ENCODE results near the gene AGAP1. TPM values are rescaled to one million over a fixed set of nuclear protein-coding genes. Genes with fewer than 3 reads are reported as not detected.

AGAP1 gene
- total and polyA plus RNA-seq, 2 donors, result 1.7 to 3.0 TPM

DNA sequence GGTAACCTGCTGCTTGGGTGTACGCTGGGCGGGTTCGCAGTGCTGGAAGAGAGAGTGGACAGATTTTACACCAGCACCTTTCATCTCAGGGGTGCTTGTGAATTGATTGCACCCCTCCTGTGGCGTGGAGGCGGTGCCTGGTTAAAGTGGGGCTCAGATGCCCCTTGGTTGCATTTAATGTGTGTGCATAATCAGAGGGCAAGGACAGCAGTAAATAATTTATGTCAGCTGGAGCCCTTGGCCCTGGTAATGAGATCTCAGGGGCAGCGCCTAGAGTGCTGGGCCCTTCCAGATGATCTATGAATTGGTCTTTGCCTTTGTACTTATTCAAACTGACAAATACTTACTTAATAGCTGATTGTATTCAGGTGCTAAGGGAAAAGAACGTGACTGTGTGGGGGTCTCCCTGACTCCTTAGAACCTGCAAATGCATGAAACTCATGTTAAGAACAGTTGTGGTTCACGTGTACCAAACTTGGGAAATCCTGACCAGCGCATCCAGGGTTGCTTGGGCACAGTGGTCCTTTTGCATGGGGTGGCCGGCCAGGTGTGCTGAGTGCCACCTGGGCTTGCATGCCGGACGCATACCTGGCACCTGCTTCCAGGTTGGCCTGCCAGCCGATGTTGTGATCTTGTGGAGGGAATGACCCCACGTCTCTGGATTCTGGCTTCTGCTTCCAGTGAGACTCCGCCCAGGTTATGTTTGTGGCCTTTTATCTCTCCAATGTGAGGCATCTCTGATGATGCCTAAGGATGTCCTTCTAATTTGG, 118.5 kb downstream of the AGAP1 start:
- no peaks in the 10 kb centered on the region for H3K27me3 ChIP-seq (ENCODE audit: control insufficient read depth in 2 of 2, insufficient read depth in 1 of 2, low read length in 1 of 2)
- DNase-seq (ENCODE audit: low read depth in 6 of 9, low spot score in 9 of 9), result no peak
- no peak overlapping the region for H3K4me3 ChIP-seq (ENCODE audit: low read length in 2 of 2)
- no peaks in the 10 kb centered on the region for H3K4me1 ChIP-seq (ENCODE audit: control insufficient read depth in 2 of 2, insufficient read depth in 2 of 2, low read length in 2 of 2)
- no peaks in the 10 kb centered on the region for H3K36me3 ChIP-seq (ENCODE audit: control insufficient read depth in 2 of 2, insufficient read depth in 2 of 2, low read length in 1 of 2)
- no peak overlapping the region for H3K27ac ChIP-seq (ENCODE audit: low read depth in 1 of 2, low read length in 1 of 2)
- no peaks in the 10 kb centered on the region for H3K9me3 ChIP-seq (ENCODE audit: control insufficient read depth in 2 of 2, insufficient read depth in 1 of 2, low read length in 1 of 2)
- 96% methylated on average over 15 of the region's 15 CpGs for WGBS

DNA sequence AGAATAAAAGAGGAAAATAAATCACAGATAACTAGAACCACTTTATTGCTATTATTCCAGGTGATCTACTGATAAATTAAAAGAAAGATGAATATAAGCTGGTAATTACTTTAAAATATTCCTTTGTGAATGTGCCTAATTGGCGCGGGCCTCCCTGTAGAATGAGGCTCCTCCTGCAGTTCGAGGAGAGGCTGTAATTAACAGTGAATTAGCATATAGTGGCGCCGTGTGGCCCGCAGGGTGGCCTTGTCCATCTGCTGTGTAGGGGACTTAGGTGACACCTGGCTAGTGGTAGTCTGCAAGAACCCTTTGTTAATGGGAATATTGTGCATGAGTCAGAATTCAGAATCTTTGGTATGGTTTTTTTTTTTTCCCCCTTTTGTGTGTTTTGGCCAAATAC, 119.8 kb downstream of the AGAP1 start:
- Histone ChIP-seq H3K36me3 (ENCODE audit: control insufficient read depth in 2 of 2, insufficient read depth in 2 of 2, low read length in 1 of 2) (no peaks in the 10 kb centered on the region), H3K4me3 (ENCODE audit: low read length in 2 of 2) (no peak overlapping the region), H3K4me1 (ENCODE audit: control insufficient read depth in 2 of 2, insufficient read depth in 2 of 2, low read length in 2 of 2) (no peaks in the 10 kb centered on the region), H3K27me3 (ENCODE audit: control insufficient read depth in 2 of 2, insufficient read depth in 1 of 2, low read length in 1 of 2) (no peaks in the 10 kb centered on the region), H3K27ac (ENCODE audit: low read depth in 1 of 2, low read length in 1 of 2) (no peak overlapping the region), H3K9me3 (ENCODE audit: control insufficient read depth in 2 of 2, insufficient read depth in 1 of 2, low read length in 1 of 2) (no peaks in the 10 kb centered on the region)
- no peak for DNase-seq (ENCODE audit: low read depth in 6 of 9, low spot score in 9 of 9)
- 94% methylated on average over 6 of the region's 6 CpGs for WGBS

DNA sequence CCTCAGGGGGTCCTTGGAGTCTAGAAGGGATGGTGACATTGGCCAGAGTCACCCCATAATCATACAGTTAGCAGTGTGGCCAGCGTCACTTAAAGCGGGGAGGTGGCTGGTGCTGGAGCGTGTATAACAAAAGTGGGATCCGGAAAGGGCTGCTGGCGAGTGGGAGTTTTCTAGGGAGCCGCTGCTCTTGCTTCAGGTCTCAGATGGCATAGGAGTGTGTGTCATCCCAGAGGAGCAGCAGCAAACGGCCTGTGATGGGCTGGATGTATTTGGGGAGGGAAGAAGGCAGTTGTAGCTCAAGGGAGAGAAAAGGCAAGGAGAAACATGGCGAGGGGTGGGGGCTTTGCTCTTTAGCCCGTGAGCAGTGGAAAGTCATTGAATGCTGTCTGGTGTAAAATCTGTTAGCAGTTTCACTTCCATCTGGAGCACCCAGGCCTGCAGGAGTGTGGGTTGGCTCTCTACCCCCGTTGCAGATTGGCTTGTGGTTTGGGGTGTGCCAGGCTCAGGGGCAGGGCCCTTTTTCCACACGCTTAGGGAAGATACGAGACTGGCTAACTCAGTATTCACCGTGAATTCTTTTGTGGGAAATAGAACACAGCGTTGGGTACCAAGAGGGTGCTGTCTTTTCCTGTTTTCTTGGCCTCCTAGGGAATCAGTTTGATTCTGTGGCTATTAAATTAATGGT, 120.5 kb downstream of the AGAP1 start:
- 76% methylated on average over 14 of the region's 14 CpGs for WGBS
- no peak for DNase-seq (ENCODE audit: low read depth in 6 of 9, low spot score in 9 of 9)
- Histone ChIP-seq H3K4me3 (ENCODE audit: low read length in 2 of 2) (no peak overlapping the region), H3K9me3 (ENCODE audit: control insufficient read depth in 2 of 2, insufficient read depth in 1 of 2, low read length in 1 of 2) (no peaks in the 10 kb centered on the region), H3K27ac (ENCODE audit: low read depth in 1 of 2, low read length in 1 of 2) (no peak overlapping the region), H3K36me3 (ENCODE audit: control insufficient read depth in 2 of 2, insufficient read depth in 2 of 2, low read length in 1 of 2) (no peaks in the 10 kb centered on the region), H3K27me3 (ENCODE audit: control insufficient read depth in 2 of 2, insufficient read depth in 1 of 2, low read length in 1 of 2) (no peaks in the 10 kb centered on the region), H3K4me1 (ENCODE audit: control insufficient read depth in 2 of 2, insufficient read depth in 2 of 2, low read length in 2 of 2) (no peaks in the 10 kb centered on the region)

DNA sequence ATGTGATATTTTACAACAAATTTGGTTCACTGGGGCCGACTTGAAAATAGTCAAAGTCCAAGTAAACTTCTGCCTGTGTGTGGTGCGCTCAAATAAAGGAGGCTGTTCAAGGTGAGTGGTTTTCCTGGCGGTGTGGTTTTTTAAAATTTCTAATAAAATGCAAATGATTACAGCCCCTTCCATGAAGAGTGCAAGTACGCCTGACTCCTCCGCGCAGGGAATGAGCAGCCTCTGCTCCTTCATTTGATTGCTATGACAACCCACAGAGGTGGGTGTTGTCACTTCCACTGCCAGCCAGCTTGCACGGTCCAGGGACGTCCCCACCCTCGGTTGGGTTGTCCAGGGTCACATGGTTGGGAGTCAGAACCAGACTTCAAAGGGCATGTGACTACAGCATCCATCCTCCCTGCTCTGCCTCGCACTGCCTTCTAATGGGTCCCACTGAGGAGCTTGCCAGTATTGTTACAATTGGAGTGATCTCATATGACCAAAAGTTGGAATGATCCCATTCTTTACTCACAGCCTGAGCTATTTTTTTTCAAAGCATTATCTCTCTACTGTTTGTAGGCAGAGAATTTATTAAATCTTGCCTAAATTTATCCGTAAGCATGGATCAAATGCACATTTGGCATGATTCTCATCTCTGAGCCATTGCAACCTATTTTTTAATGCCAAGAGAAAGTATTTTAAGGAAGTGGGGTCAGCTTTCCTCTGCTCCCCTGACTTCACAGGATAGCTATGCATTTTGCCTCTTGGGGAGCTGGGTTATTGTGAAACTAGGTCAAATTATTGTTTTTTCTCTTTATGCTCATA, 121.3 kb downstream of the AGAP1 start:
- Histone ChIP-seq H3K9me3 (ENCODE audit: control insufficient read depth in 2 of 2, insufficient read depth in 1 of 2, low read length in 1 of 2) (no peaks in the 10 kb centered on the region), H3K27me3 (ENCODE audit: control insufficient read depth in 2 of 2, insufficient read depth in 1 of 2, low read length in 1 of 2) (no peaks in the 10 kb centered on the region), H3K4me1 (ENCODE audit: control insufficient read depth in 2 of 2, insufficient read depth in 2 of 2, low read length in 2 of 2) (no peaks in the 10 kb centered on the region), H3K27ac (ENCODE audit: low read depth in 1 of 2, low read length in 1 of 2) (no peak overlapping the region), H3K36me3 (ENCODE audit: control insufficient read depth in 2 of 2, insufficient read depth in 2 of 2, low read length in 1 of 2) (no peaks in the 10 kb centered on the region), H3K4me3 (ENCODE audit: low read length in 2 of 2) (no peak overlapping the region)
- WGBS, result 84% methylated on average over 11 of the region's 11 CpGs
- no peak for DNase-seq (ENCODE audit: low read depth in 6 of 9, low spot score in 9 of 9)

DNA sequence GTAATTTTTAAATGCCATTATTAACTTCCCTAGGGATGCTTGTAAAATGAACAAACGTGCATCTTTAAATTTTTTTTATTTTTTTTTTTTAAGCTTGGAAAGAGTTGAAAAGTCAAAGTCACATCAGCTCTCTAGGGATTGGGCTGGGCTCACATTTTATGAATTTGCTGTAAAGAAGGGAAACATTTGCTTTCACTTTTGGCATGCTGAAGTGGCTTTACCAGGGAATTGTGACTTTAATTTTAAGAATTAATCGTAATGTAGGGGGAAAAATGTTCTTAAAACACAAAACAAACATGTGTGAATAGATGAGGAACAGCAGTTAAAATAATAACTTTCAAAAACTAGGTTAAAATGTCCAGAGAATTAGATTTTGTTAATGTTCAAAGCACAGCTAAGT, 123.0 kb downstream of the AGAP1 start:
- DNase-seq (ENCODE audit: low read depth in 6 of 9, low spot score in 9 of 9), result no peak
- Histone ChIP-seq H3K4me3 (ENCODE audit: low read length in 2 of 2) (no peak overlapping the region), H3K9me3 (ENCODE audit: control insufficient read depth in 2 of 2, insufficient read depth in 1 of 2, low read length in 1 of 2) (no peaks in the 10 kb centered on the region), H3K27ac (ENCODE audit: low read depth in 1 of 2, low read length in 1 of 2) (no peak overlapping the region), H3K36me3 (ENCODE audit: control insufficient read depth in 2 of 2, insufficient read depth in 2 of 2, low read length in 1 of 2) (no peaks in the 10 kb centered on the region), H3K27me3 (ENCODE audit: control insufficient read depth in 2 of 2, insufficient read depth in 1 of 2, low read length in 1 of 2) (no peaks in the 10 kb centered on the region), H3K4me1 (ENCODE audit: control insufficient read depth in 2 of 2, insufficient read depth in 2 of 2, low read length in 2 of 2) (no peaks in the 10 kb centered on the region)
- WGBS, result 86% methylated on average over 2 of the region's 2 CpGs

DNA sequence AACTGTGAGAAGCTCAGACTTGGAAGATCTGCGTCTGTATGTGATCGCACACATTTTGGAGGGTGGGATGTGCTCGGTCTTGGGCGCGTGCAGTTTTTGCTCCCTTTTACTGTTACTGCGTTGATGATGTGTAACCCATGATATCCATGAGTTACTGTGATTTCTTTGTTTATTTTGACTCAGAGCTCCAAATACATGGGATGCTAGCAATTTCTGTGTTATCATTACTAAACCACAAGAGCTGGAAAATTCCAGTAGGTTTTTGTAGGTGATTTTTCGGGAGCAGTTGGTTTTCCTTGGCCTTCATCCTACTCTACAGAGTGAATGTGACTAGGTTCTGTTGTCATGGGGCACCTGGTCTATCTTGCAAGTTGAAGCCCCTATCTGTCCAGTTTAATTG, 124.2 kb downstream of the AGAP1 start:
- Histone ChIP-seq H3K27me3 (ENCODE audit: control insufficient read depth in 2 of 2, insufficient read depth in 1 of 2, low read length in 1 of 2) (no peaks in the 10 kb centered on the region), H3K36me3 (ENCODE audit: control insufficient read depth in 2 of 2, insufficient read depth in 2 of 2, low read length in 1 of 2) (no peaks in the 10 kb centered on the region), H3K27ac (ENCODE audit: low read depth in 1 of 2, low read length in 1 of 2) (no peak overlapping the region), H3K4me1 (ENCODE audit: control insufficient read depth in 2 of 2, insufficient read depth in 2 of 2, low read length in 2 of 2) (no peaks in the 10 kb centered on the region), H3K9me3 (ENCODE audit: control insufficient read depth in 2 of 2, insufficient read depth in 1 of 2, low read length in 1 of 2) (no peaks in the 10 kb centered on the region), H3K4me3 (ENCODE audit: low read length in 2 of 2) (no peak overlapping the region)
- 90% methylated on average over 7 of the region's 7 CpGs for WGBS
- DNase-seq (ENCODE audit: low read depth in 6 of 9, low spot score in 9 of 9), result no peak

DNA sequence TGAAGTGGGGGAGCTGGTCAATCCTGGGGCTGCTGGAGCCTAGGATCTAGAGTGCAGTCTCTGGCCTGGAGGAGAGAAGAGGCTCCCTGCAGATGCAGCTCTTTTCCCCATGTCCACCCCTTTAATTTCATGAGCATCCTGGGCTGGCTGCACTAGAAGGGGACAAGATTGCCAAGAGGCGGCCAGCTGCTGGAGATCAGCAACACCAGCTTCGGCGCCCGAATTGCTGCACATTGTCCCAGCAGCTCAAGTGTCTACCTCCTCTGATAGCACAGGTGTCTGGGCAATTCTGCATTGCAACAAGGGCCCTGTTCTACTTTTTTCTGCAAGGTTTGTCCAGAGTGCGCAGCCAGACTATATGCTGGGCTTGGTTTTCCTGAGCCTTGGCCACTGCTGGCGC, 125.7 kb downstream of the AGAP1 start:
- WGBS, result 90% methylated on average over 6 of the region's 6 CpGs
- H3K27ac ChIP-seq (ENCODE audit: low read depth in 1 of 2, low read length in 1 of 2), result no peak overlapping the region
- no peak overlapping the region for H3K4me3 ChIP-seq (ENCODE audit: low read length in 2 of 2)
- no peaks in the 10 kb centered on the region for H3K27me3 ChIP-seq (ENCODE audit: control insufficient read depth in 2 of 2, insufficient read depth in 1 of 2, low read length in 1 of 2)
- no peaks in the 10 kb centered on the region for H3K9me3 ChIP-seq (ENCODE audit: control insufficient read depth in 2 of 2, insufficient read depth in 1 of 2, low read length in 1 of 2)
- no peaks in the 10 kb centered on the region for H3K36me3 ChIP-seq (ENCODE audit: control insufficient read depth in 2 of 2, insufficient read depth in 2 of 2, low read length in 1 of 2)
- no peaks in the 10 kb centered on the region for H3K4me1 ChIP-seq (ENCODE audit: control insufficient read depth in 2 of 2, insufficient read depth in 2 of 2, low read length in 2 of 2)
- no peak for DNase-seq (ENCODE audit: low read depth in 6 of 9, low spot score in 9 of 9)

DNA sequence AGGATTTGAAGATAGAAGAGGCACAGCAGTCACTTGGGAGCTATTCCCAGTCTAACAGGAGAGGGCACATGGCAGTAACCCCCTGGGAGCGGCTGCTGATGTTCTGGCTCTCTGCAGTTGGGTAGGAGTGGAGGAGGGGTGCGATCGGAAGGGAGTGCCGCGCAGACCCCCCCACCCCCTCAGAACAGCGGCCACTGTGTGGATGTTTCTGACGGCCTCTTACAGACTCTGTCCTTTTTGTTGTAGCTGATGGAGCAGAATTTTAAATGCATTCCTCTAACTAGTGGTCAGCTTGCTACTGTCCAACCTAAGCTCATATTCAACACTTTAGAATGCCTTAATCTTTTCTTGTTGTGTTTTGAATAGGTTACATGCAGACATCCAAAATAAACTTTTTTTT, 127.9 kb downstream of the AGAP1 start:
- 96% methylated on average over 7 of the region's 7 CpGs for WGBS
- Histone ChIP-seq H3K27me3 (ENCODE audit: control insufficient read depth in 2 of 2, insufficient read depth in 1 of 2, low read length in 1 of 2) (no peaks in the 10 kb centered on the region), H3K27ac (ENCODE audit: low read depth in 1 of 2, low read length in 1 of 2) (no peak overlapping the region), H3K9me3 (ENCODE audit: control insufficient read depth in 2 of 2, insufficient read depth in 1 of 2, low read length in 1 of 2) (no peaks in the 10 kb centered on the region), H3K4me3 (ENCODE audit: low read length in 2 of 2) (no peak overlapping the region), H3K4me1 (ENCODE audit: control insufficient read depth in 2 of 2, insufficient read depth in 2 of 2, low read length in 2 of 2) (no peaks in the 10 kb centered on the region), H3K36me3 (ENCODE audit: control insufficient read depth in 2 of 2, insufficient read depth in 2 of 2, low read length in 1 of 2) (no peaks in the 10 kb centered on the region)
- DNase-seq (ENCODE audit: low read depth in 6 of 9, low spot score in 9 of 9), result no peak

DNA sequence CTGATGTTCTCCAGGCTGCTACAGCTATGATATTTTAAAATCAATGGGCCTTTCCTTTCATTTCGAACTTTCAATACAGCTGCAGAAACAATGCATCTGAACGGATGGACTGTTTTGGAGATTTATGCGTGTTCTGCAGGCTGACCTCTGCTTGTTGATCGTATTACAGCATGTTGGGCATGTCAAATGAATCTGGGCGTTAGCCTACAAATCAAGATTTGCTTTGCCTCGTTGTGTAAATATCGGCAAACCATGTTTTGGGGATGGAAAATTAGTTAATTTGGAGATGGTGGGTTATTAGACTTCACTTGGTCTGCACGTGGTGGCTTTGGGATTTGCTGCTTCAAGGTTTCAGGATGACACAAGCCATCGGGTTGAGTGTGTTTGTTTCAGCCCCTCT, 129.3 kb downstream of the AGAP1 start:
- Histone ChIP-seq H3K27me3 (ENCODE audit: control insufficient read depth in 2 of 2, insufficient read depth in 1 of 2, low read length in 1 of 2) (no peaks in the 10 kb centered on the region), H3K4me1 (ENCODE audit: control insufficient read depth in 2 of 2, insufficient read depth in 2 of 2, low read length in 2 of 2) (no peaks in the 10 kb centered on the region), H3K27ac (ENCODE audit: low read depth in 1 of 2, low read length in 1 of 2) (no peak overlapping the region), H3K36me3 (ENCODE audit: control insufficient read depth in 2 of 2, insufficient read depth in 2 of 2, low read length in 1 of 2) (no peaks in the 10 kb centered on the region), H3K4me3 (ENCODE audit: low read length in 2 of 2) (no peak overlapping the region), H3K9me3 (ENCODE audit: control insufficient read depth in 2 of 2, insufficient read depth in 1 of 2, low read length in 1 of 2) (no peaks in the 10 kb centered on the region)
- 88% methylated on average over 9 of the region's 9 CpGs for WGBS
- DNase-seq (ENCODE audit: low read depth in 6 of 9, low spot score in 9 of 9), result no peak
